HS-5 (cell line): ENCODE data around the gene CD160.
A peak's percentile ranks its signal among the peaks of the same experiment; 100 is the strongest.
"Not testable (repeated sequence)": the region's sequence is repeated elsewhere in the genome, so short reads cannot be mapped to it uniquely, and the experiment has no call there.

Experiments used
- DNase-seq: peaks from one replicate; pipeline ENCODE4 v3.0.0-alpha.2; 2012; ENCODE audit warnings: low read depth

The CD160 gene, protein sequence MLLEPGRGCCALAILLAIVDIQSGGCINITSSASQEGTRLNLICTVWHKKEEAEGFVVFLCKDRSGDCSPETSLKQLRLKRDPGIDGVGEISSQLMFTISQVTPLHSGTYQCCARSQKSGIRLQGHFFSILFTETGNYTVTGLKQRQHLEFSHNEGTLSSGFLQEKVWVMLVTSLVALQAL

GRCh38 chr1:145719230-145720079 lies at the start of gene CD160:
Gene CD160 (plus strand): TSS chr1:145719499. CDS start chr1:145728328, 8,829 bp downstream.
- DNase-seq: no peak

- not testable (repeated sequence) for DNase-seq
Observed at GRCh38 chr1:145670995-145671745, 48.1 kb upstream of the CD160 start.

DNA sequence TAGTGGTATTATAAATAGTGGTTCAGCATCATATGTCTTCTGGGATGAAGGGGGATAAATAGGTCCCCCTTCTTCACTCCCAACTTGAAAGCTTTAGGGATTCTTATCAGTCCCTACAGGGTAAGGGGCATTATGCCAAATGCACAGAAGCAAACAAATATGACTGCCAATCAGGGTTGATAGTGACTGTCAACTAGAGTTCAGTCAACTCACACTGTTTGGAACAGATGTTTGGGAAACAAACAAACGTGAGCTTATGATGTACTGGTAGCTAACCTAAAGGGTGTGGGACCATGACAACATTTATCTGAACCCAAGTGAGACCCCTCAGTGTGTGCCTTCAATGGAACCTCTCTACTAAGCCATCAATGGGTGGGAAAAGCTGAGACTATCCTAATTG lies 46.1 kb upstream of the CD160 start:
- not testable (repeated sequence) for DNase-seq

- DNase-seq: not testable (repeated sequence)
Observed at GRCh38 chr1:145684858-145685257, 34.4 kb upstream of the CD160 start.

- DNase-seq: not testable (repeated sequence)
Observed at GRCh38 chr1:145686078-145686477, 33.2 kb upstream of the CD160 start.

DNA sequence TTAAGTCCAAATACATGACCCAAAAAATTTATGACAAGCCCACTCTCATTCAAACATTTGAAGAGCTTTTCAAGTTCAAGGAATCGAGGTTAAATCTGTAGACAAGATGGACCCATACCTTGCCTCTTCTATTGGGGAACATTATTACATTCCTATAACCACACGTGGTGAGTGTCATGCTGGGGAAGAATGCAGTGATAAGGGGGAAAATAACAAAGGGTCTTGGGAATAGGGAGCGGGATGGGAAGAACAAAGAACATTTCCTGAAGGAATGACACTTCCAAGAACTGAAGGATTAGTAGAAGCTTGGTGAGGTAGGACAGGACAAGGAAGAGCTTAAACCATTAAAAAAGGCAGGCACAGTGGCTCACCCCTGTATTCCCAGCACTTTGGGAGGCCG lies 31.0 kb upstream of the CD160 start:
- no peak for DNase-seq

GRCh38 chr1:145688924-145689323 lies 30.4 kb upstream of the CD160 start:
- DNase-seq: no peak

- DNase-seq: no peak
Observed at GRCh38 chr1:145689922-145690321, 29.4 kb upstream of the CD160 start.

DNA sequence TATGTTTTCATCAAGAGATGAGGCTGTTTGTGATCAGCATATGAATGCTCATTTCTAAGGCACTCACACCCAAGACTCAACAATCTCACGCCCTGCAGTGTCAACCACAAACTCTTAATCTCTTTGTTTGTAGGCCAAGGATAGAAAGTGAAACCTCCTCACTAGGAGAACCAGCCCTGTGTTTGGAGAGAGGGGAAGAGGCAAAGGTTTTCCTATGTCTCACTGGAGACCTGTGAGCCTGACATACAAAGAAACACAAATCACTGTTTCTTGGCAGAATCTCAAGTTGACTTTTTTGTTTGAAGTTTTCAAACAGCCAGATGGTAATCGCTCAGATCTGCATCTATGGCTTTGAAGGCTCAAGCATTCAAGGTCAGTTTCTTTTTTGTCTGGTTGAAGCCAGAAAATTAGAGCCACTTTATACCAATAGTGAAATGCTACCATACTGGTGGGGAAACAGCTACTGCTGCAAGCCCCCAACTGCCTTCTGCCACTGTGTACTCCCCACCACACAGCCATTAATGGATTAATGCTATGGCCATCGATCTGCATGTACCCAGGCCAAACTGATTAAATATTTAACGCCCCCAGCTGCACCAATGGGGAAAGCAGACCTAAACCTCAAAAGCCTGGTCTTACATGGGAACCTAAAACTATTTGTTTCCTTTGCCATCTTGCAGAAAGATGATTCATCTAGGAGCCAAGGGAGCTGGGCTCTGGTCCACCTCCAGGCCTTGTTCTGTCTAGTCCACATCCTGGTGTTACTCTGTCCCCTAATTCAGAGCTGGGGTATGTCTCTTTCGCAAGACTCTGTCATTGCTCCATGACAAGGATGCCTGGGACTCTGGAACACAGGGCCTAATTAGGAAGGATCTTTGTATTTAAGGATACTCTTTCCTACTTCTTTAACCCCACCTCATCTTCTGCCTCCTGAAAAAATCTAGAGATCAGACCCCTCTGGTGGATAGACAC lies 28.4 kb upstream of the CD160 start:
- DNase-seq: no peak

DNA sequence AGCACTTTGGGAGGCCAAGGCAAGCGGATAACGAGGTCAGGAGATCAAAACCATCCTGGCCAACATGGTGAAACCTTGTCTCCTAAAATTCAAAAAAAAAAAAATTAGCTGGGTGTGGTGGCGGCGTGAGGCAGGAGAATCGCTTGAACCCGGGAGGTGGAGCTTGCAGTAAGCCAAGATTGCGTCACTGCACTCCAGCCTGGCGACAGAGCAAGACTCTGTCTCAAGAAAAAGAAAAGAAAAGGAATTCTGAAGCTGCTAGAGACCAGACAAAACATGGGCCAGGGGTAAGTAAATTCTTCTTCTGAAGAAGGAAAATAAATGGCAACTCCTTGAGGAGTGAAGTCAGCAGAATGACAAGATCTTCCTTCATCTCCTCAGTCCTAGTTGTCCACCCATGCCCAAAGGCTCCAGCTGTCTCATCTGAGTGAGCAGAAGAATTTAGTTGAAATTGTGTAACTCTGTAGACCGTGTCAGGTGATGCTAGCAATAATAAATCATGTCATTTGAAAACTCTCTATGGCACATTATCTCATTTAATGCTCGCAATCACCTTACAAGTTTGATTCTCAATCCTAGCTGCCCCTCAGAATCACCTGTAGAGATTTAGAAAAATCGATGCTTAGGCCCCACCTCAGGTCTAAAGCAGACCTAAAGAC lies 26.4 kb upstream of the CD160 start:
- no peak for DNase-seq

- no peak for DNase-seq
Observed at GRCh38 chr1:145695821-145696629, 23.3 kb upstream of the CD160 start.

- DNase-seq: no peak
Observed at GRCh38 chr1:145696630-145696960, 22.7 kb upstream of the CD160 start.

- DNase-seq: no peak
Observed at GRCh38 chr1:145701306-145701862, 17.9 kb upstream of the CD160 start.

DNA sequence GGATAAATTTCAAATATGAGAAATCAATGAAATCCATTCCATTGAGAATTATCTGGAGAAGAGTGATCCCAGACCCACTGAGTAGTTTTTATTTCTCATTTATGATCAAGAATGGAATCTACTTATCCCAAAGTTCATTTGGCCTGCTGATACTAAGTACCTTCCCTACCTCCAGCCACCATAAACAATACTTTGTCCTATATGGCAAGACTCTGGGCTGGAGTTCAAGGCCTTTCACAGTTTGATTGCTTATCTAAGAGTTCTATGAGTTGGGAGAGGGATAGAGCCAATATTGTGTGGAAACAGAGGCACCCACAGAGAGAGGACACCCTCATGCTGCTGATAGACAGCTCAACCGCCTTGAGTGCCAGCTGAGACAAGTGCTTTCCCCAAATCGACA lies 17.2 kb upstream of the CD160 start:
- DNase-seq: no peak

DNA sequence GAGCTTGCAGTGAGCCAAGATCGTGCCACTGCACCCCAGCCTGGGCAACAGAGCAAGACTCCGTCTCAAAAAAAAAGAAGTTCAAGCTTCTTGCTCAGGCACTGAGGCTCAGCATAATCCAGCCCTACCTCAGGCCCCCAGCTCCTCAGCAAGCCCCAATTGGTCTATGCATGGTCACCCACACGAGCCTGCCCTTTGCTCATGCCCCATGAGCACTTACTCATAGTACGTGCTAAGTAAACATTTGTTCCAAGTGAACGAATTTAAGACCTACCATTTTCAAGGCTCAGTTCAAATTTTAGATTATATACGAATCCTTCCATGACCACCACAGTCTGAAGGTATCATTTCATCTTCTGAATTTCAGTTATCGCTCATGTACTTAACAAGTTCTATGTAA lies 16.5 kb upstream of the CD160 start:
- no peak for DNase-seq

GRCh38 chr1:145705622-145706021 lies 13.7 kb upstream of the CD160 start:
- no peak for DNase-seq

DNA sequence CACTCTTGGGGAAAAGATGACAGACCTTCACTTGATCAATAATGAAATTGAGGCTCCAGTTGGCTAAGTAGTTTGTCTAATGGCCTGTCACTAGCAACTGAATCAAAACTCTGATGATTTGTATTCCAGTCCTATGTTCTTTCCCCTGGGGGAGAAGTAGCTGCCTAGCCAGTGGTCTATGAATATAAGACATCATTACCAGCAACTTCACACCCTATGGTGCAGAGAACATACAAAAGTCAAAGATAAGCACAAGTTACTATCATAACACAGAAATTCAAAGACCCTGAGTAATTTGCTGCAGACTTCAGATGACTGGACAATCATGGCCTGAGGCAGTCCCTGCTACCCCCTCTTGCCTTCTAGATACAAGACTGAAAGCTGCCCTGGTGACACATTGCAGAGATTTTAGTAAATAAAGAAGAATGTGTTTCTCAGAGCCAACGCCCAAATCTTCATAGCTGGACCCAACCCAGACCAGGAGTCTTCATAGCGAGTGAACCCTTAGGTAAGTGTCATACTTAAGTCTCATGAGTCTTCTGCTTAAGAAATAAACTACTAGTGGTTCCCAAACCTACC lies 13.1 kb upstream of the CD160 start:
- DNase-seq: peak; percentile 83

DNA sequence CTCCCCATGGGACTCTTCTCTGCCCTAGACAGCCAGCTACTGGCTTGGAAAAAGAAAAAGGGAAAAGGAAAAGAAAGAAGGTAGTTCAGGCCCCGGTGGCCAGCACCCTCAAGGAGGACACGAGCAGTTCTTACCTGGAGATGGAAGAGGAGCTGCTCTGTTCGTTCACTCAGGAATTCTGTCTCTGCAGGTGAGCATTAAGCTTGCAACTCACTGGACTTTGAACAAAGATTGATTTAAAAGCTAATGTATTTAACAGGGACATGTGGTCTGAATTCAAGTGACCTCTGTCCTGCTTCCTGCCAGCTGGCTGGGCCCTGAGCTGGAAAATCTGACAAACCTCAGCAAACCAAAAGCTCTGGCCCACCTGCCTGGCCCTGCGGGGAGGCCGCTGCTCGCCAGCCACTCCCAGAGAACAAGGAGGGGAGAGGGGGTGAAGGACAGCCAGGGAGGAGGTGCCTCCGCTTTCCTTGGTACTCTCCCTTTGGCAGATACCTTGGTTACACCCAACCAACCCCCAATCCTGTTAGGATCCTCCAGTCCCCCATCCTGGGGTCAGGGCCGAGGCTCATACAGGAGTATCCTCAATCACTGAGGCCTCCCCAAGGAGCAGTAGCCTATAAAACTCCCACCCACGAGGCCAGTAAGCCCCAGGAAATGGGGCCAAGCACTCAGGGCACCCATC lies 12.0 kb upstream of the CD160 start, which contains the start of gene PDZK1:
PDZK1 (minus strand) TSS at position 186 of the 685 bp plus-strand sequence. CDS start 19,347 bp downstream, outside the sequence.
- DNase-seq: no peak

- no peak for DNase-seq
Observed at GRCh38 chr1:145708063-145708462, 11.2 kb upstream of the CD160 start.
